HG03108 (cell line): ENCODE results near the gene TIMP2.
"Not testable (repeated sequence)": the region's sequence is repeated elsewhere in the genome, so short reads cannot be mapped to it uniquely, and the experiment has no call there.

Experiments
- ATAC-seq: cut with Tn5 transposase; IDR thresholded peaks from one replicate; pipeline ENCODE4 v1.9.1; 2021; ENCODE audit warnings: moderate library complexity; ENCODE audit not compliant: unreplicated experiment

Gene TIMP2

DNA sequence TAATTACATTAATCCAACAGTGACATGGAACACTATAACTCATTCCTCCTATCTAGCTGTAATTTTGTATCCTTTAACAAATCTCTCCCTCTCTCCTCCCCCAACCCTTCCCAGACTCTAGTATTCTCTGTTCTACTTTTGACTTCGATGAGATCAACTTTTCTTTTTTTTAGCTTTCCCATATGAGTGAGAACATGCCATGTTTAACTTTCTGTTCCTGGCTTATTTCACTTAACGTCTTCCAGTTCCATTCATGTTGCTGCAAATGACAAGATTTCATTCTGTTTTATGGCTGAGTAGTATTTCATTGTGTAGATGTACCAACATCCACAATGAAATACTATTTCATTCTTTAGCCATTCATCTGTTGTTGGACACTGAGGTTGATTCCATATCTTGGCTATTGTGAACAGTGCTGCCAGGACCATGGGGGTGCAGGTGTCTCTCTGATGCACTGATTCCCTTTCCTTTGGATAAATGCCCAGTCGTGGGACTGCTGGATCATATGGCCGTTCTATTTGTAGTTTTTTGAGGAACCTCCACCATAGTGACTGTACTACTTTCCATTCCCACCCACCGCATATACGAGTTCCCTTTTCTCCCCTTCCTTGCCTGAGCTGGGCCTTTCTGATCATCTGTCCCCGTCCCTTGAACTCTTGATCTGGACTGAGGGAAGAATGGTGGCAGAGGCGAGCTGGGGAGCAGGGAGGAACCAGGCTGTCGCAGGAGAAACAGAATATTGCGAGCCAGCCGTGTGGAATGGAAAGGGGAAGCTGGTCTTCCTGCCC, 14.5 kb downstream of the TIMP2 start:
- no peak for ATAC-seq

DNA sequence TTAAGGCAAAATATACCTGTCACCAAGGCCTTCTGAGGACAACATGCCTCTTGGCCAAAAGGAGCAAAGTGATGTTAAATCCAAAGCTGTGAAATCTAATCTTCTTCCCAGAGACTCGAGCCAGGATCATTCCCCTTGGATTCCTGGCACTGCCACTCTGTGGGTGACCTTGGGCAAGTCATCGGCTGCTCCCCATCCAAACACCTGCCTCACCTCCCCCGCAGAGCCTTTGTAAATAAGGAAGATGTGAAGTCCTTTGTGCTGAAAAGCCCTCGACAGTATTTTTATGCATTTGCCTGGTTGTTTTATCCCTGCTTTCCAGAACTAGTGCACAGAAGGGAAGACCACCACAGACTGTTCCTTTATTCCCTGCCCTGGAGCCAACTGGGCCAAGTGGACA, 16.8 kb downstream of the TIMP2 start:
- ATAC-seq = no peak

DNA sequence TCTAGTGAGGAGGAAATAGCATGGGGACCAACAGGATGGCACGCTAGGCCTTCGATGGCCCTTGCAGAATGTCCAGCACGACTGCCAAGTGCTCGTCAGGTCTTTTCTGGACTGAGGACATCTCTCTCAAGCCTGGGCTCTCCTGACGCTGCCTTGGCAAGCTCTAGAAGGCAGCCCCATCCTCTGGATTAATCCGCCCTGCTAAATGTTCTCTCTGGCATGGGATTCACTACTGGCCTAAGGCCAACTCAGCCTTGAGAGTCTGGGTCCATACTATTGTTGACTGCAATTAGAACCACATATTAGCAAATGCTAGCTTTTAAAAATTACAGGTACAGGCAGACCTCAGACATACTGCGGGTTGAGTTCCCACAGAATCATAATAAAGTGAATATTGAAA, 19.6 kb downstream of the TIMP2 start:
- no peak for ATAC-seq

DNA sequence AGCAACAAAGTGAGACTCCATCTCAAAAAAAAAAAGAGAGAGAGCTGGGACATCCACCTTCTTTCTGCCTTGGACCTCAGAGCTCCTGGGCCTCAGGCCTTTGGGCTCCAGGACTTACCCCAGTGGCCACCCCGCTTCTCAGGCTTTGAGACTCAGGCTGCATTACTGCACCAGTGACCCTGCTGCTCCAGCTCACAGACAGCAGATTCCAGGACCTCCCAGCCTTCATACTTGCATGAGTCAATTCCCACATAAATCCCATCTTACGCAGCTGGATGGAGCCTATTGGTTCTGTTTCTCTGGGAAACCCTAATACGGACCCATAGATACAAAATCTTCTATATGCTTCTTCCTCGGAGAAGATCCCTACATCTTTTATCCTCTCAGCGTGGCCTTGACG, 20.1 kb downstream of the TIMP2 start:
- ATAC-seq = no peak

DNA sequence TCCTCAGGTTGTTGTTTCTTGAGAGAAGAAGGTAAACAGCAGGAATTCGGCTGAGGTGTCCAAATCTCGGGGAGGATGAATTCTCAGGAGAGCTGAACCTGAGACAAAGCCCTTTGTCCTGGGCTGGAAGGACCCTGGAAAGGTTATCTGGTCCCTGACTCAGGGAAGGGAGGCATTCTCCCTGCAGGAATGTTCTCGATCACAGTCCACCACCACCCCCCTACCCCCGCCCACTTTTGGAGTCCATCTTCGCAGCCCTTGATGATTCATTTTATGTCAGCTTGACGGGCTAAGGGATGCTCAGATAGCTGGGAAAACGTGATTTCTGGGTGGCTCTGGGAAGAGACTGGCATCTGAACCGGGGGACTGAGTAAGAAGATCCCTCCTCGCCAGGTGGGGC, 20.8 kb downstream of the TIMP2 start:
- ATAC-seq = no peak

DNA sequence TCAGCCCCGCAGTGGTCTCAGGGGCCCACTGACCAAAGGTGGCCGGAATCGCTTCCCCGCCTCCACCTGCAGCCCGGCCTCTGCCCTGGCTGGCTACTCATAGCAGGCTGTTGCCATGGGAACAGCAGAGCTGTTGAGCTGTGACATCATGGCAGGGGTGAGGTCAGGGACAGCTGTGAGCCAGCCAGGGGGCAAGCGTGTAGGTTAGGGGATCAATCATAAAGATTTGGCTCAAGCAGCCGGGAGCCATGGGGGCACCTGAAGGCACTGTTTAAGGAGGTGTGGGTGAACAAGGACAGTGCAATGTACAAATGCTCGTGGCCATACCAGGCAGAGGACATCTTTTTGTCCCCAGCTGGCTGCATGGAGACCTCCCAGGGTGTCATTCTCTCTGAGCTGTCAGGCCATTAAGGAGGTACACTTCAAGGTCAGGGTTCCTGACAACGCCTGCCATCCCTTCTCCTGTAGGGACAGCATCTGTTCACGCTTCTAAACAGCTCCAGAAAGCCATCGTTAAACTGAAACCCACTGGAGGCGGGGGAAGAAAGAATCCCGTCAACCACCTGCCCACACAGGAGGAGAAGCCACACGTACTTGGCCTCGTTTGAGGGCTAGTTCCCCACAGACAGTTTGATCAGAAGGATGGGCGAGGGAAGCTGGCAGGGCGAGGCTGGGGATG, 21.9 kb downstream of the TIMP2 start, which contains the start of gene CEP295NL:
CEP295NL (minus strand) TSS at position 101 of the 679 bp plus-strand sequence. CDS start 1,373 bp downstream, outside the sequence.
- ATAC-seq = no peak

DNA sequence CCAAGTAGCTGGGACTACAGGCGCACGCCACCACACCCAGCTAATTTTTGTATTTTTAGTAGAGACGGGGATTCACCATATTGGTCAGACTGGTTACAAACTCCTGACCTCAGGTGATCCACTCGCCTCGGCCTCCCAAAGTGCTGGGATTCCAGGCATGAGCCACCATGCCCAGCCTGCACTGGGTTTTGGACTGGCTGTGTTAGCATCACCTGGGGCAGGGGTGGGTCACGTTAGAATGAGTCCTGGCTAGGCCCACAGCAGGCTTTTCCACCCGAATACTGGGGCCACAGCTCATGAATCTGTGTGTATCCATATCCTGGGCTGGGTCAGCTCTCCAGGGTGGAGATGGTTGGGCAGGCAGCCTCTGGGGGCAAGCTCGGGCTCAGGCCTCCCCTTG, 23.0 kb downstream of the TIMP2 start:
- ATAC-seq = not testable (repeated sequence)

DNA sequence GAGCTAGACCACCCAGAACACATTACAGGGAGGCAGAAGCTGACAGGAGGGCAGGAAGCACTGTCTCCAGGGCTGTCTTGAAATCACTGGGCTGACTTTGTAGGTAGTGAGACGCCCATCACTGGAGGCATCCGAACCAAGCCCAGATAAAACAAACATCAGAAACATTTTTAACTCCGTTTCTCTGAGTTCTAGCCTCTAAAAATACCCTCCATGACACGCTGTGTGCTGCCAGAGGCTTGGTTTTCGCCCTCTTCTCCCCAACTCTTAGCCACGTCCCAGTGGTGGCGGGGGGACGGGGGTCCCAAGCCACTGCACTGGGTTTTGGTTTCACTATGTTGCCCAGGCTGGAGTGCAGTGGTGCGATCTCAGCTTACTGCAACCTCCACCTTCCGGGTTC, 23.4 kb downstream of the TIMP2 start:
- ATAC-seq = no peak

DNA sequence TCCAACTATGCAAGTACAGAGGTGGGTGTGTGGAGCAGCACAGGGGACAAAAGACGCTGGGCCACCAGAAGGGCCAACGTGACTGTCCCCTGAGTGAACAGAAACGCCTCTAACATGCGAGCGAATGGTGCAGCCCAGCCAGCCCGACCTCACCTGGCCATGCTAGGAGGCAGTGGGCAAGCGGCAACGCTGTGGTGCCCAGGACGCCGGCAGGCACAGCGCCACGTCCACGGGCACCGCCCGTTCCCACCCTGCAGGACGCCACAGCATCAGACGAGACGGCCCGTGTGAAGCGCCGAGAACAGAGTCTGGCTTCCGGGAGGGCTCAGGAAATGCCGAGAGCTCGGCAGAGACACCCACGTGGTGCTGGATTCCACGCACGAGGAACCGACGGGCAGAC, 24.4 kb downstream of the TIMP2 start:
- ATAC-seq = no peak

DNA sequence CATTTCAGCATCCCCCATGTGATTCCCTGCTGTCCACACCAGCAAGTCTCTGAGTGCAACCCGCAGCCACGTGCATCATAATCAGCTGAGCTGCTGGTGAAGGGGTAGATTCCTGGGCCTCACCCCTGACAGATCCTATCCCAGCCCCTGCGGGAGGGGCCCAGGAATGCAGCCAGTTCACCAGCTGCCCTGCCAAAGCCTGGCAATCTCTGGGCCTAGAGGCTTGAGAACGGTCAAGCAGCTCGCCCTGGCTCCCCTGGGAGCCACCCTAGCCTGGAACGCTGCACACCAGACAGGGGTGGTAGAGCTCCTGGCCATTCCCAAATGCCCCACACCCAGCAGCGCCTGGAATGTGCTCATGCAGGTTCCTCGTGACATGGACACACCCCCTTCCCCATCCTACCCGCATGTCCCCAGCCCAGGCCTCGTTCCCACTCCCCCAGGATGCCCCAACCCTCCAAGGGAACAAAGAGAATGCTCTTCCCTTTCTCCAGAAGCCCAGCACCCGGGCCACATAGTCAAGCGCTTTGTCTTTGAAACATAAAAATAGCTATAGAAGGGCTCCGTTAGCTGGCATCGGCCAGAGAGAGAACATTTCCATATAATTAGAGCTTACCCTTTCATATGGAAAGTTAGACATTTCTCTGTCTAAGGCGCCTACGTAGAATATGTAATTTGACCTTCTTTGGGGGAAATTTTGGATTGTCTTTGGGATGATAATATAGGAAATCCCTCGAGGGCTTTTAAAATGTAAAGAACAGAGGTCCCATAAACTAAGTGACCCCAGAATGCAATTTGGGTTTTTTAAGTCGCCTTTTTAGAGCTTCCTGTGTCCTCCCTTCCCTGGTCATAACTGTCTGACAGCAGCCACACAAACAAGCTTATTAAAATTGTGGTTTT, 25.6 kb downstream of the TIMP2 start:
- ATAC-seq = no peak

DNA sequence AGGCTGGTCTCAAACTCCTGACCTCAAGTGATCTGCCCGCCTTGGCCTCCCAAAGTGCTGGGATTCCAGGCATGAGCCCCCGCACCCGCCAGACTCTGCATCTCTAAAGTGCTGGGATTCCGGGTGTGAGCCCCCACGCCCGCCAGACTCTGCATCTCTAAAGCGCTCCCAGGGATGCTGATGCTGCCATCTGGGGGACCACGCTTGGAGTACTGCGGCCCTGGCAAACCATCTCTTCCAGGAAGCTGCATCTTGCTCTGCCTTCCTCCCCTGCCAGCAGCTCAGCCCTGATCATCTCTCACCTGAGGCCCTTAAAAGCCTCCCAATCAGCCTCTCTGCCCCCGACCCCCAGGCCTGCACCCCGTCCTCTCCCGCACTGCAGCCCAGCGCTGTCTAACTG, 26.2 kb downstream of the TIMP2 start:
- ATAC-seq = no peak

DNA sequence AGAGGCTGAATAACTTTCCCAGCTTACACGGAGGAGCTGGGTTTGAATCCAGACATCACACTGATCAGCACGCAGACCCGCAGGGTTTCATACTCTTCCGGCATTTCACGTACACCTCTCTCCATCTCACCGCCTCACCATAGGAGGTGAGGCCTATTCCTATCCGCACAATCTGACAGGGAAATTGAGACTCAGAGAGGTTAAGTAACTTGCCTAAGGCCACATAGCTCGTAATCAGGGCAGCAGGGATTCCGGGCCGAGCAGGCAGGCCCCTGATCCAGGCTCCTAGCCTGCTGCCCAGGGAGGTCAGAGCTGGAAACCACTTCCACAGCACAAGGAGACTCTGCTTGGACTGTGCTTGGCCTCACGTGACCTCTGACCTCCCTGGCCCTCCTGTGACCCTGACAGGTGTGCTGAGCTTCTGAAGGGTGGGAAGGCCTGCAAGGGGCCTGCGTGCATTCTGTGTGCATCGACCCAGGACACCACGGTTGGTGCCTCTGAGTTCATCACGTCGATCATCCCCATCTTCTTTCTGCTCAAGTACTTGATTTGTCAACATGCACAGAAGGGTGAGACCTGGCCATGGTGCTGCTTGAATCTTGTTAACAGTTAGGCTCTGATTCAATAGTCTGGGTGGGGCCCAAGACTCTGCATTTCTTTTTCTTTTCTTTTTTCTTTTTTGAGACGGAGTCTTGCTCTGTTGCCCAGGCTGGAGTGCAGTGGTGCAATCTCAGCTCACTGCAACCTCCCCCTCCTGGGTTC, 26.9 kb downstream of the TIMP2 start:
- ATAC-seq = no peak

DNA sequence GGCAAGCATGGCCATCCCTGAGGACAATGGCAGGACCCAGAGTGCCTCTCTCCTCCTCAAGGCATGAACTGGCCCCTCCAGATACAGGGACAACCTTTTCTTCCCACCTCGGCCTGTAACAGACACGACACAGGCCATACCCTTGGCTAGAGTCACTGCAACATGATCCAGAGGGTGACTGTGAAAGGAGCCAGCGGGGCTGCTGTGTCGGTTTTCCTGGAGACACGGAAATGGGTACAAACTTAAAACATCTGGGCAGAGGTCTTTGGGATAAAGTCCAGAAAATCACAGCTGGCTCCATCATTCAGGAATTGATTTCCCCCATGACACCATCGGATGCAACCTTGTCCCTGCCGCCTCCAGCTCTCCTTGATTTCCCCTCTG, 27.5 kb downstream of the TIMP2 start:
- ATAC-seq = no peak

DNA sequence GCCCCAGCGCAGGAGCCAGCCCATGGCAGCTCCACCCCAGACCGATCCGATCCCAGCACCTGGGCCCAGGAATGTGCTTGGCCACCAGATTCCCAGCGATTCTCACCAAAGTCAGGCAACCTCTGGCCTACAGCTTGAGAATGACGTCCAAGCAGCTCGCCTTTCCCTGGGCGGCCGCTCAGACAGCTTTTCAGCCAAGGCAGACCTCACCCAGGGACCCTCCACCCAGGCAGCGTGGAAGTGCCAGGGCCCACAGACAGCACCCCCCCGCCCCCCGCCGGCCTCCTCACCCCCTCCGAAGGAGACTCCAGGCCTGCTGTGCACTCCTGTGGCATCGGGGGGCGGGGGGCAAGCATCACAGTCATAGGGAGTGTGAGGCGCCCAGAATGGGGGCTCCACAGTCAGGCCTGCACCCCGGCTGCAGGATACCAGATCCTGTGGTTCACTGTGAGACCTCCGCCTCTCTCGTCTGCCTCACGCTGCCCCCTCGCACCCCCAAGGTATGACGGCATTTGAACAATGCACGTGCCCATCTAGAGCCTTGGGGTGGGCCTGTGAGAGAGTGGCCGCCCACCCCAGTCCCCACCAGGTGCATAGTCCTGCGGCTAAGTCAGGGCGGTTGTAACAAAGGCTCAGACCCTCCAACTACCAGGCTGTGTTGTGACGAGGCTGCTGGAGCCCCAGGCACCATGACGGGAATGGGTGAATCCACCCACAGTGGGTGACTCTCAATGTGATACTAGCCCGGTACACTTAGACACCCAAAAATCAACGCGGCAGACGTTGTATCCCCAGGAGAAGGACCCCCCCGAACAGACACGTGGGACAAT, 28.1 kb downstream of the TIMP2 start:
- ATAC-seq = no peak

DNA sequence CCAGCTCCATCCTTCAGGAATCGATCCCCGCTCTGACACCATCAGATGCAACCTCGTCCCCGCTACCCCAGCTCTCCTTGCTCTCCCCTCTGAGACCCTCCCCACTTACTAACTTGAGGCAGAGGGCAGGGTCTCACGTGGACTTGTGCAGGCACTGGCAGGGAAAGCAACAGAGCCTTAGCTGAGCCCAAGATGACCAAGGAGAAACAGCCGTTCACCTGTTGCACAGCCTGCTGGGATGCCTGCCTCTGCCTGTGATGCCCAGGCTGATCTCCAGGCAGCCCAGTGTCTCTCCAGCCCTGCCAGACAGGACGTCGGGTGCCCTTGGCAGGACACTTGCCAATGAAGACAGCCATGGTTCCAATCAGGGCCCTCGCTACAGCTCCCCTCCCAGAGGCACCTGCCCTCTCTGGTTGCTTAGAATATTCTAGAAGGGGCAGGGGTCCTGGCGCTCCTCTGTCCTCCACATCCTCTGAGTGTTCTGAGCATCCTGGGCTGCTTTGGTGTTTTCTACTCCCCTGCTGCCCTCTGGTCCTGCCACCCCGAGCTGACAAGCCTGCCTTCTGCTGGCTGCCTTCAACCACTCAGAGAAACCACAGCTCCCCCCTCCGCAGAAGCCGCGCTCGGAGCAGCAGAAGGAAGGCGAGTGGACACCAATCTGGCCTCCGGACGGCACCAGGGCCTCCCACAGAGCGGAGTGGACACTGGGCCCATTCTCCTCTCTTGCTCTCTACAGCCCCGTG, 28.9 kb downstream of the TIMP2 start:
- ATAC-seq = no peak

DNA sequence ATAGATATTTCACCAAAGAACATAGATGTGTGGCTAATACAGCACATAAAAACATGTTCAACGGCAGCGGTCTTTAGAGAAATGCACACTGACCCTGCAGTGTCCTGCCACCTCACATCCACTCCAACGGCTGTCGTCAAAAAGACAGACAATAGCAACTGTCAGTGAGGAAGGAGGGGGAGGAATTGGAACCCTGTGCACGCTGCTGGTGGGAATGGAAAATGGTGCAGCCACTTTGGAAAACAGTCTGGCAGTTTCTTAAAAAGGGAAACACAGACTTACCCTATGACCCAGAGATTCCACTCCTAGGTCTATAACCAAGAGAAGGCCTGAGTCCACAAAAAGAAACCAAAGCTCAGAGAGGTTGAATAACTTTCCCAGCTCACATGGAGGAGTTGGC, 29.9 kb downstream of the TIMP2 start:
- ATAC-seq = no peak

DNA sequence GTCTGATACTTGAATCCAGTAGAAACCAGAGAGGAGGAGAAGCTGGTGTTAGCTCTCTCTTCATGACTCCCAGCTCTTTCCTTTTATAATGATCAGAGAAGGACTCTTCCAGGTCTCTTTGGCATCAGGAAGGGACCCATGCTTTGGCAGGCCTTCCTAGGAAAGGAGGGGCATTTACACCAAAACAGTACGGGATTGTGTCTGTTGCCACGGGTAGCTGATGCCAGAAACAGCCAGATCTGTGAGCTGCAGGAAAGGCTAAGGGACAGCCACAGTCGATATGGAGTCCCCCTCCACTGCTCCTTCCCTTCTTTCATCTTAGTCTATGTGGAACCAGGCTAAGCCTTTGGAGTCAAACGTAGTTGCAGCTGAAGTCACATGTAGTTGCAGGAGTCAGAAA, 31.5 kb downstream of the TIMP2 start:
- no peak for ATAC-seq

DNA sequence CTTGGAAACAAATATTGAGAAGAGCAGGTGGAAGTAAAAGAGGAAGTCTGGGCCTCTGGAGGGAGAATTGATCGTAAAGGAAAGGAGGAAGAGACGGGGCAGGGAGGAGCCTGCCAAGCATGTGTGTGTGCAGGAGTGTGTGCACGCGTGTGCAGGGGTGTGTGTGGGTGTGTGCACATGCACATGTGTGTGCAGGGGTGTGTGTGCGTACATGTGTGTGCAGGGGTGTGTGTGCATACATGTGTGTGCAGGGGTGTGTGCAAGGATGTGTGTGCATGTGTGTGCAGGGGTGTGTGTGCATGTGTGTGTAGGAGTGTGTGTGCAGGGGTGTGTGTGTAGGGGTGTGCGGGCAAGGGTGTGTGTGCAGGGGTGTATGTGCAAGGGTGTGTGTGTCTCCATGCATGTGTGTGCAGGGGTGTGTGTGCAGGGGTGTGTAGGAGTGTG, 32.2 kb downstream of the TIMP2 start:
- ATAC-seq = no peak

DNA sequence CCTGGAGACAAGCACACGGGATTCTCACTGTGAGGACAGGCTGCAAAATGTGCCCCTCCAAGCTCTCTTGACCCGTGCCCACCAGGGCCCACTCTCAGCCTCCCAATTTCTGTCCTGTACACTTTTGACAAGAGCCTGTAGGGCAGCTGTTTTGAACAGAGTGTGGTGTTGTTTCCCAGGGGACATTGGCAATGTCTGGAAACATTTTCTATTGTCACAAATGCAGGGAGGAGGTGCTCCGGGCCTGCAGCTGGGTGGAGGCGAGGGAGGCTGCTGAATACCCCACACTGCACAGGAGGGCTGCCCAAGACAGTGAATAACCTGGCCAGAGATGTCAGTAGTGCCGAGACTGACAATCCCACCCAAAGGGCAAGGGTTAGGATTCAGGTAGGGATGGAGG, 32.7 kb downstream of the TIMP2 start:
- no peak for ATAC-seq
